HEK293T (cell line): Measurements from ENCODE around the gene CBL.

Source experiments
- ARNT ChIP-seq: fragments of 450-650 bp; IDR thresholded peaks from 2 replicates; pipeline ENCODE4 v1.6.1; 2017; ENCODE audit warnings: mild to moderate bottlenecking
- ELF4 ChIP-seq: fragments of 450-650 bp; IDR thresholded peaks from 2 replicates; pipeline ENCODE4 v1.6.1; 2017; ENCODE audit warnings: antibody characterized with exemption
- FOXA1 ChIP-seq: fragments of 450-650 bp; IDR thresholded peaks from 2 replicates; pipeline ENCODE4 v1.6.1; 2016; ENCODE audit warnings: mild to moderate bottlenecking
- SP1 ChIP-seq: fragments of 450-650 bp; IDR thresholded peaks from 2 replicates; pipeline ENCODE4 v1.6.1; 2017

DNA sequence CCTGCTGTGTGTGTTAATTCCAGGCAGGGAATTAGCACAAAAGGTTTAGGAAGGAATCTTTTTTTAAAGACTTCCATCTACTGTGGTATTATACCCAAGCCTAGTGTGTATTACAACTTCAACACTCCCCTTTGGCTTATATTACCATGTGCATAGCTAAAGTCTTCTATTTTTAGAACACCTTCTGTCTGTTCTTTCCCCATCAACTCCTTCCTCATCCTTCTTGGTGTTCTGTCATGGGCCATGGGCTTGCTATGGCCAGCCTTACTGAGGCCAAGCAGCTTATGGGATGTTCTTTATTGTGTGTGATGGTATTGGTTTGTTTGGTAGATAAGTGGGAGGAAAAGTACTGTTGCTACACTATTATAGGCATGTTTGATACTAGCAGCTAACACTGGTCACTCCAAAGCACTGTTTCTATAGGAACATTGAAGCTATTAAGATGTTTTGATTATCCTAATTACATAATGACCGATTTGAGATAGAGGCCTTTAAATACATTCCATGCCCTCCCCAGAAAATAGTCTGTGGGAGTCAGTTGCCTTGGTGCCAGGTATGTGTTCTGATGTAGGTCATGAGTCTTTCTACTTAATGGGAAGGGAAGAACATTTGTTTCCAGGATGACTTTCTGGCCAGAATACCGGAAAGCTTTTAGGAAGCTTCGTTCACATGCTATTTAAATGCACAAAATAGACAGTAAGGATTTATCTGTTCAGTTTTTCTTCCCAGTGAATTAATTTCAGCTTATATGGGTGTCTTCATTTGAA is 94.2 kb downstream of the CBL start:
- no peak for TF ChIP-seq SP1
- TF ChIP-seq FOXA1, result no peak
- no peak for TF ChIP-seq ELF4
- no peak for TF ChIP-seq ARNT
